Left lung (tissue), 10 donors: ENCODE measurements around the gene BCOR. TPM values are rescaled to one million over a fixed set of nuclear protein-coding genes. Genes with fewer than 3 reads are reported as not detected.

Experiments
- ATAC-seq: fragments of 200-7000 bp; cut with Tn5 transposase; one replicate; pipeline ENCODE4 v1.9.1; 2020; ENCODE audit warnings: moderate library complexity
- DNase-seq, 4 donors: peaks; one replicate each; pipeline ENCODE4 v3.0.0-alpha.2; 2013 to 2020
- H3K27ac ChIP-seq, 2 donors: fragments of 200-600 bp; sonication (generic) in 1 of 2; one replicate each; pipeline versions ENCODE4 v1.5.0 to v1.8.0; 2020 to 2021
- H3K27me3 ChIP-seq, 2 donors: fragments of 200-600 bp; sonication (generic) in 1 of 2; one replicate each; pipeline versions ENCODE4 v1.5.0 to v1.8.0; 2020 to 2021
- H3K36me3 ChIP-seq, 2 donors: fragments of 200-600 bp; sonication (generic) in 1 of 2; one replicate each; pipeline versions ENCODE4 v1.5.0 to v1.8.0; 2020 to 2021
- H3K4me1 ChIP-seq, 2 donors: fragments of 200-600 bp; one replicate each; pipeline ENCODE4 v1.8.0; 2021
- H3K4me3 ChIP-seq, 2 donors: fragments of 200-600 bp; sonication (generic) in 1 of 2; one replicate each; pipeline versions ENCODE4 v1.5.0 to v1.8.0; 2020 to 2021; ENCODE audit warnings: mild to moderate bottlenecking in 1 of 2
- H3K9me3 ChIP-seq, 2 donors: fragments of 200-600 bp; sonication (generic) in 1 of 2; one replicate each; pipeline versions ENCODE4 v1.5.0 to v1.8.0; 2020 to 2021
- CTCF ChIP-seq, 2 donors: fragments of 200-600 bp; sonication (generic) in 1 of 2; IDR thresholded peaks; one replicate each; pipeline versions ENCODE4 v1.5.0 to v1.8.0; 2021; ENCODE audit warnings: antibody characterized with exemption in 2 of 2
- intact Hi-C, 2 donors: fragments of 100-400 bp; cut with DNase I; formaldehyde crosslinking; loops; one replicate each; pipeline versions ENCODE4 v1.11.2 to v1.14.2; 2022
- polyA plus RNA-seq, 6 donors: library from polyadenylated mRNA; unstranded; fragments of 120-200 nt; gene quantifications; one replicate each; pipeline ENCODE4 v1.2.1, GENCODE V29; 2013; ENCODE audit not compliant: insufficient read length in 6 of 6
- total RNA-seq, 2 donors: library from RNA; stranded (reverse); fragmentation: NEBNext Ultra II Directional; extraction: Animal tissue kit (Norgen Biotek cat#: 25700); gene quantifications; one replicate each; pipeline ENCODE4 v1.2.1, GENCODE V29; 2021
- donor health status: DM: no; HTN: yes; CAD: no.
- donor health status: DM: no; HTN: no; CAD: no.

The BCOR gene
- total and polyA plus RNA-seq, 8 donors: 19.0 to 65.1 (median 60.9) TPM

GRCh38 chrX:40049084-40049641 lies 48.6 kb downstream of the BCOR start:
- Histone ChIP-seq H3K27ac (no peak overlapping the region), H3K4me1 (no peaks in the 10 kb centered on the region), H3K9me3 (peaks cover 0 to 22% of the 10 kb centered on the region in 2 donors), H3K27me3 (no peaks in the 10 kb centered on the region), H3K4me3 (no peak overlapping the region), H3K36me3 (peaks cover 5 to 59% of the 10 kb centered on the region in 2 donors)
- no peak for TF ChIP-seq CTCF (IDR thresholded peaks at IDR 0.05)
- DNase-seq (no peak), ATAC-seq (no peak)
- intact Hi-C loops: no loop called here

- peaks cover 0 to 22% of the 10 kb centered on the region in 2 donors for H3K9me3 ChIP-seq
- H3K27me3 ChIP-seq: no peaks in the 10 kb centered on the region
- no peak overlapping the region for H3K27ac ChIP-seq
- intact Hi-C loops: no loop called here
- no peak for TF ChIP-seq CTCF (IDR thresholded peaks at IDR 0.05)
- H3K4me3 ChIP-seq: no peak overlapping the region
- no peak for DNase-seq
- no peak for ATAC-seq
- peaks cover 0 to 42% of the 10 kb centered on the region in 2 donors for H3K36me3 ChIP-seq
- no peaks in the 10 kb centered on the region for H3K4me1 ChIP-seq
These were observed 50.3 kb downstream of the BCOR start for GRCh38 chrX:40047485-40047884.

GRCh38 chrX:40043895-40044294 lies 53.9 kb downstream of the BCOR start:
- H3K9me3 ChIP-seq: peaks cover 0 to 4% of the 10 kb centered on the region in 2 donors
- ATAC-seq (no peak), DNase-seq (no peak)
- intact Hi-C loops: no loop called here
- H3K36me3 ChIP-seq: peaks cover 0 to 6% of the 10 kb centered on the region in 2 donors
- no peak overlapping the region for H3K27ac ChIP-seq
- H3K4me1 ChIP-seq: peaks cover 0 to 9% of the 10 kb centered on the region in 2 donors
- TF ChIP-seq CTCF (IDR thresholded peaks at IDR 0.05): no peak
- H3K27me3 ChIP-seq: no peaks in the 10 kb centered on the region
- no peak overlapping the region for H3K4me3 ChIP-seq

GRCh38 chrX:40041915-40042314 lies 55.8 kb downstream of the BCOR start:
- no peaks in the 10 kb centered on the region for H3K27me3 ChIP-seq
- ATAC-seq: no peak
- no peak for DNase-seq
- H3K4me1 ChIP-seq: peaks cover 0 to 9% of the 10 kb centered on the region in 2 donors
- no peaks in the 10 kb centered on the region for H3K9me3 ChIP-seq
- intact Hi-C loops: no loop called here
- no peak overlapping the region for H3K27ac ChIP-seq
- H3K4me3 ChIP-seq: no peak overlapping the region
- H3K36me3 ChIP-seq: no peaks in the 10 kb centered on the region
- TF ChIP-seq CTCF (IDR thresholded peaks at IDR 0.05): no peak

GRCh38 chrX:40040686-40041461 lies 56.9 kb downstream of the BCOR start:
- DNase-seq: peak in 1 of 4 donors; percentile 22
- Histone ChIP-seq H3K4me3 (no peak overlapping the region), H3K9me3 (no peaks in the 10 kb centered on the region), H3K36me3 (no peaks in the 10 kb centered on the region), H3K27ac (no peak overlapping the region), H3K4me1 (peaks cover 0 to 9% of the 10 kb centered on the region in 2 donors), H3K27me3 (no peaks in the 10 kb centered on the region)
- ATAC-seq: no peak
- intact Hi-C loops: no loop called here
- no peak for TF ChIP-seq CTCF (IDR thresholded peaks at IDR 0.05)
